K562 (cell line): ENCODE data around the gene EXT2. TPM values are rescaled to one million over a fixed set of nuclear protein-coding genes. Genes with fewer than 3 reads are reported as not detected.

ENCODE experiments used
- ATAC-seq: fragments of 200-7000 bp; cut with Tn5 transposase; 3 replicates; pipeline ENCODE4 v1.9.1; 2020; ENCODE audit warnings: moderate library complexity
- BruUV-seq: library from RNA; stranded (reverse); fragments of 400-500 nt; replicated peaks from 2 replicates; lab custom pipeline; 2021; lab: Mats Ljungman, UMichigan
- CTCF ChIA-PET: fragments of 300-600 bp; formaldehyde crosslinking; extraction: SDS; loops from one replicate; lab custom pipeline; 2021; ENCODE audit warnings: low intra/inter-chr PET ratio; lab: Yijun Ruan, JAX
- POLR2A ChIA-PET: fragments of 300-600, 350-650 bp; sonication (Branson Sonifier 250); formaldehyde crosslinking; extraction: SDS; loops from one replicate; lab custom pipeline; 2021; ENCODE audit warnings: antibody characterized with exemption, inconsistent platforms; lab: Yijun Ruan, JAX
- DNase-seq, 4 experiments: peaks; one replicate each; pipeline versions ENCODE4 v3.0.0 to v3.0.0-alpha.2; 2011 to 2018; ENCODE audit warnings: low spot score in 3 of 4, mixed read lengths in 3 of 4; ENCODE audit errors: extremely low read depth in 1 of 4
- FAIRE-seq: peaks from 2 replicates; lab custom pipeline; 2011; peaks lifted over from hg19 to GRCh38; lab: Jason Lieb, UNC
- H2AFZ ChIP-seq: 2 replicates; pipeline ENCODE4 v1.6.0; 2011; ENCODE audit warnings: low read depth, low read length, control low read depth, inconsistent platforms
- H3K27ac ChIP-seq: fragments of 200-600 bp; 3 replicates; pipeline ENCODE4 v1.8.0; 2011; ENCODE audit warnings: low read depth, mild to moderate bottlenecking, control low read depth, inconsistent platforms, low read length, moderate library complexity, mixed read lengths; ENCODE audit errors: extremely low read depth
- H3K27me3 ChIP-seq, 2 experiments: fragments of 300-600 bp in 1 of 2; 2 replicates in 1 of 2; 3 replicates in 1 of 2; pipeline versions ENCODE4 v1.6.0 to v1.8.0; 2011; ENCODE audit warnings: inconsistent platforms in 2 of 2, low read length in 2 of 2, mild to moderate bottlenecking in 1 of 2, mixed read lengths in 1 of 2, moderate library complexity in 1 of 2; ENCODE audit not compliant: control insufficient read depth in 2 of 2, insufficient read depth in 2 of 2
- H3K36me3 ChIP-seq: fragments of 300-600 bp; 3 replicates; pipeline ENCODE4 v1.8.0; 2011; ENCODE audit warnings: mild to moderate bottlenecking, low read length, inconsistent platforms; ENCODE audit not compliant: control insufficient read depth, insufficient read depth
- H3K4me1 ChIP-seq, 2 experiments: fragments of 200-600 bp in 1 of 2; replicated peaks in 1 of 2; 2 replicates in 1 of 2; 3 replicates in 1 of 2; pipeline versions ENCODE4 v1.5.1 to v1.8.0; 2011; ENCODE audit warnings: inconsistent platforms in 2 of 2, low read length in 2 of 2, mild to moderate bottlenecking in 1 of 2, mixed read lengths in 1 of 2, moderate library complexity in 1 of 2; ENCODE audit not compliant: control insufficient read depth in 2 of 2, insufficient read depth in 2 of 2
- H3K4me2 ChIP-seq: 2 replicates; pipeline ENCODE4 v1.6.1; 2011; ENCODE audit warnings: low read length, control low read depth, inconsistent platforms, mixed read lengths; ENCODE audit not compliant: insufficient read depth
- H3K4me3 ChIP-seq: fragments of 200-600 bp; sonication (generic), shearing (Covaris generic); 2 replicates; pipeline ENCODE4 v1.5.1; 2016; ENCODE audit warnings: control low read depth, inconsistent platforms
- H3K79me2 ChIP-seq: fragments of 200-600 bp; 3 replicates; pipeline ENCODE4 v1.8.0; 2011; ENCODE audit warnings: low read length, inconsistent platforms; ENCODE audit not compliant: control insufficient read depth, insufficient read depth
- H3K9ac ChIP-seq, 2 experiments: 2 replicates each; pipeline versions ENCODE4 v1.6.0 to v1.6.1; 2011; ENCODE audit warnings: low read depth in 2 of 2, low read length in 2 of 2, control low read depth in 1 of 2, inconsistent platforms in 1 of 2, mild to moderate bottlenecking in 1 of 2, mixed read lengths in 1 of 2; ENCODE audit not compliant: insufficient read depth in 1 of 2
- H3K9me1 ChIP-seq: one replicate; pipeline ENCODE4 v1.6.0; 2011; ENCODE audit warnings: inconsistent platforms, mild to moderate bottlenecking, low read length, moderate library complexity; ENCODE audit not compliant: control insufficient read depth, insufficient read depth
- H3K9me3 ChIP-seq: replicated peaks from 2 replicates; pipeline ENCODE4 v1.5.1; 2011; ENCODE audit warnings: low read depth, low read length, inconsistent platforms; ENCODE audit not compliant: control insufficient read depth, insufficient read depth
- H4K20me1 ChIP-seq: replicated peaks from 2 replicates; pipeline ENCODE4 v1.6.1; 2011; ENCODE audit warnings: low read length, inconsistent platforms, mixed read lengths; ENCODE audit not compliant: control insufficient read depth, insufficient read depth
- ZNF75A ChIP-seq: fragments of 450-650 bp; formaldehyde crosslinking; IDR thresholded peaks from 2 replicates; pipeline ENCODE4 v1.4.0; 2020; ENCODE audit warnings: mild to moderate bottlenecking
- WGBS: fragments of 100-300 bp; shearing (Covaris generic); methylation state at CpG from one replicate; pipeline ENCODE4 v1.1.6; 2016; ENCODE audit warnings: low coverage, mixed read lengths; ENCODE audit not compliant: insufficient coverage; ENCODE audit errors: missing lambda C conversion rate; 5-methylcytosine and 5-hydroxymethylcytosine counted together
- in situ Hi-C: fragments of 300-500 bp; cut with MboI; formaldehyde crosslinking; loops from 4 replicates; pipeline ENCODE4 v1.15.0; 2018; ENCODE audit warnings: inconsistent platforms, mixed read lengths
- intact Hi-C: fragments of 100-400 bp; cut with micrococcal nuclease; formaldehyde crosslinking; loops from 2 replicates; pipeline ENCODE4 v1.14.2; 2022
- polyA plus RNA-seq, 8 experiments: library from polyadenylated mRNA; depleted of rRNA in 4 of 8; stranded (reverse) in 5 of 8; unstranded in 3 of 8; fragments of >200 nt; fragmentation: Nextera tagmentation in 2 of 8; fragmentation: Illumina TruSeq in 1 of 8; extraction: Ambion mirVana in 2 of 8; extraction: Trizol in 1 of 8; gene quantifications; 2 replicates each; pipeline versions ENCODE4 v1.2.1 to v1.2.3, GENCODE V29; 2011 to 2014; ENCODE audit warnings: inconsistent platforms in 1 of 8, missing spikeins in 1 of 8
- total RNA-seq, 7 experiments: library from RNA; depleted of rRNA in 6 of 7; stranded (reverse); fragments of >200 nt in 6 of 7; fragmentation: Illumina TruSeq in 2 of 7; extraction: Trizol in 2 of 7; gene quantifications; 2 replicates each; pipeline versions ENCODE4 v1.2.1 to v1.2.3, GENCODE V29; 2011 to 2021; ENCODE audit warnings: low replicate concordance in 1 of 7
- TF ChIP-seq, protein P1 (sequence below): fragments of 450-650 bp; IDR thresholded peaks from 2 replicates; pipeline ENCODE4 v1.6.1; 2016; ENCODE audit warnings: mild to moderate bottlenecking, moderate library complexity

EXT2 gene
- total and polyA plus RNA-seq, 9 of the 15 experiments (the other 6 are each of a cell fraction or from before 2014, with no cell fraction given) = 7.5 to 52.1 (median 38.1) TPM

DNA sequence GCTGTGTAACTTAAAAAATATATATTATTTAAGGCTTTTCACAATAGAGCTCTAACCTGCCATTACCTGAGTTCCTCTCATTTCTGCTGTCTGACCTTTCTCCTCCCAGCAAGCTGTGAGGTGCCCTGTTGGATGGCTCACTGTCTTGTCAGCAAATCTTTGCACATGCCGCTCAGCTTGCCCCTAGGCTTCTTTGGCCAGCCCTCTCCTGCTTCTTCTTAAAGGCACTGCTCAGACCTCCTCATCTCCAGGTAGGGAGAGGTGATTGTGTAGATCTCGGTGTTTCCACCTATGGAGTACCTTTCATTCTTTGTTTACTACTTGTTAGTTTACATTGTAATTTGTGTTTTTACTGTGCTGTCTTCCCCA lies 96.5 kb downstream of the EXT2 start:
- ATAC-seq (no peak), FAIRE-seq (no peak), DNase-seq (no peak)
- Histone ChIP-seq H3K27ac (no peak overlapping the region), H3K9me1 (no peaks in the 10 kb centered on the region), H3K36me3 (no peaks in the 10 kb centered on the region), H4K20me1 (no peaks in the 10 kb centered on the region), H2AFZ (no peak overlapping the region), H3K4me1 (no peaks in the 10 kb centered on the region), H3K79me2 (no peaks in the 10 kb centered on the region), H3K4me2 (no peak overlapping the region), H3K9me3 (peaks cover 5% of the 10 kb centered on the region), H3K27me3 (no peaks in the 10 kb centered on the region), H3K9ac (no peak overlapping the region), H3K4me3 (no peak overlapping the region)
- POLR2A ChIA-PET = interaction anchor here (1.4 kb wide), 1 partner anchor 34 kb away, joined by 4 read pairs; no protein-coding TSS in a partner anchor
- intact Hi-C loops (no loop called here), in situ Hi-C loops (no loop called here)
- 85% methylated on average over 2 of the region's 2 CpGs for WGBS
- no TSS peak for BruUV-seq
- TF ChIP-seq, protein P1, sequence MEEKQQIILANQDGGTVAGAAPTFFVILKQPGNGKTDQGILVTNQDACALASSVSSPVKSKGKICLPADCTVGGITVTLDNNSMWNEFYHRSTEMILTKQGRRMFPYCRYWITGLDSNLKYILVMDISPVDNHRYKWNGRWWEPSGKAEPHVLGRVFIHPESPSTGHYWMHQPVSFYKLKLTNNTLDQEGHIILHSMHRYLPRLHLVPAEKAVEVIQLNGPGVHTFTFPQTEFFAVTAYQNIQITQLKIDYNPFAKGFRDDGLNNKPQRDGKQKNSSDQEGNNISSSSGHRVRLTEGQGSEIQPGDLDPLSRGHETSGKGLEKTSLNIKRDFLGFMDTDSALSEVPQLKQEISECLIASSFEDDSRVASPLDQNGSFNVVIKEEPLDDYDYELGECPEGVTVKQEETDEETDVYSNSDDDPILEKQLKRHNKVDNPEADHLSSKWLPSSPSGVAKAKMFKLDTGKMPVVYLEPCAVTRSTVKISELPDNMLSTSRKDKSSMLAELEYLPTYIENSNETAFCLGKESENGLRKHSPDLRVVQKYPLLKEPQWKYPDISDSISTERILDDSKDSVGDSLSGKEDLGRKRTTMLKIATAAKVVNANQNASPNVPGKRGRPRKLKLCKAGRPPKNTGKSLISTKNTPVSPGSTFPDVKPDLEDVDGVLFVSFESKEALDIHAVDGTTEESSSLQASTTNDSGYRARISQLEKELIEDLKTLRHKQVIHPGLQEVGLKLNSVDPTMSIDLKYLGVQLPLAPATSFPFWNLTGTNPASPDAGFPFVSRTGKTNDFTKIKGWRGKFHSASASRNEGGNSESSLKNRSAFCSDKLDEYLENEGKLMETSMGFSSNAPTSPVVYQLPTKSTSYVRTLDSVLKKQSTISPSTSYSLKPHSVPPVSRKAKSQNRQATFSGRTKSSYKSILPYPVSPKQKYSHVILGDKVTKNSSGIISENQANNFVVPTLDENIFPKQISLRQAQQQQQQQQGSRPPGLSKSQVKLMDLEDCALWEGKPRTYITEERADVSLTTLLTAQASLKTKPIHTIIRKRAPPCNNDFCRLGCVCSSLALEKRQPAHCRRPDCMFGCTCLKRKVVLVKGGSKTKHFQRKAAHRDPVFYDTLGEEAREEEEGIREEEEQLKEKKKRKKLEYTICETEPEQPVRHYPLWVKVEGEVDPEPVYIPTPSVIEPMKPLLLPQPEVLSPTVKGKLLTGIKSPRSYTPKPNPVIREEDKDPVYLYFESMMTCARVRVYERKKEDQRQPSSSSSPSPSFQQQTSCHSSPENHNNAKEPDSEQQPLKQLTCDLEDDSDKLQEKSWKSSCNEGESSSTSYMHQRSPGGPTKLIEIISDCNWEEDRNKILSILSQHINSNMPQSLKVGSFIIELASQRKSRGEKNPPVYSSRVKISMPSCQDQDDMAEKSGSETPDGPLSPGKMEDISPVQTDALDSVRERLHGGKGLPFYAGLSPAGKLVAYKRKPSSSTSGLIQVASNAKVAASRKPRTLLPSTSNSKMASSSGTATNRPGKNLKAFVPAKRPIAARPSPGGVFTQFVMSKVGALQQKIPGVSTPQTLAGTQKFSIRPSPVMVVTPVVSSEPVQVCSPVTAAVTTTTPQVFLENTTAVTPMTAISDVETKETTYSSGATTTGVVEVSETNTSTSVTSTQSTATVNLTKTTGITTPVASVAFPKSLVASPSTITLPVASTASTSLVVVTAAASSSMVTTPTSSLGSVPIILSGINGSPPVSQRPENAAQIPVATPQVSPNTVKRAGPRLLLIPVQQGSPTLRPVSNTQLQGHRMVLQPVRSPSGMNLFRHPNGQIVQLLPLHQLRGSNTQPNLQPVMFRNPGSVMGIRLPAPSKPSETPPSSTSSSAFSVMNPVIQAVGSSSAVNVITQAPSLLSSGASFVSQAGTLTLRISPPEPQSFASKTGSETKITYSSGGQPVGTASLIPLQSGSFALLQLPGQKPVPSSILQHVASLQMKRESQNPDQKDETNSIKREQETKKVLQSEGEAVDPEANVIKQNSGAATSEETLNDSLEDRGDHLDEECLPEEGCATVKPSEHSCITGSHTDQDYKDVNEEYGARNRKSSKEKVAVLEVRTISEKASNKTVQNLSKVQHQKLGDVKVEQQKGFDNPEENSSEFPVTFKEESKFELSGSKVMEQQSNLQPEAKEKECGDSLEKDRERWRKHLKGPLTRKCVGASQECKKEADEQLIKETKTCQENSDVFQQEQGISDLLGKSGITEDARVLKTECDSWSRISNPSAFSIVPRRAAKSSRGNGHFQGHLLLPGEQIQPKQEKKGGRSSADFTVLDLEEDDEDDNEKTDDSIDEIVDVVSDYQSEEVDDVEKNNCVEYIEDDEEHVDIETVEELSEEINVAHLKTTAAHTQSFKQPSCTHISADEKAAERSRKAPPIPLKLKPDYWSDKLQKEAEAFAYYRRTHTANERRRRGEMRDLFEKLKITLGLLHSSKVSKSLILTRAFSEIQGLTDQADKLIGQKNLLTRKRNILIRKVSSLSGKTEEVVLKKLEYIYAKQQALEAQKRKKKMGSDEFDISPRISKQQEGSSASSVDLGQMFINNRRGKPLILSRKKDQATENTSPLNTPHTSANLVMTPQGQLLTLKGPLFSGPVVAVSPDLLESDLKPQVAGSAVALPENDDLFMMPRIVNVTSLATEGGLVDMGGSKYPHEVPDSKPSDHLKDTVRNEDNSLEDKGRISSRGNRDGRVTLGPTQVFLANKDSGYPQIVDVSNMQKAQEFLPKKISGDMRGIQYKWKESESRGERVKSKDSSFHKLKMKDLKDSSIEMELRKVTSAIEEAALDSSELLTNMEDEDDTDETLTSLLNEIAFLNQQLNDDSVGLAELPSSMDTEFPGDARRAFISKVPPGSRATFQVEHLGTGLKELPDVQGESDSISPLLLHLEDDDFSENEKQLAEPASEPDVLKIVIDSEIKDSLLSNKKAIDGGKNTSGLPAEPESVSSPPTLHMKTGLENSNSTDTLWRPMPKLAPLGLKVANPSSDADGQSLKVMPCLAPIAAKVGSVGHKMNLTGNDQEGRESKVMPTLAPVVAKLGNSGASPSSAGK = no peak
- TF ChIP-seq ZNF75A (CRISPR knock-in tag) = no peak
- CTCF ChIA-PET = no interaction called here
